ENCODE data around the gene CPSF7.
"Not testable (repeated sequence)": the region's sequence is repeated elsewhere in the genome, so short reads cannot be mapped to it uniquely, and the experiment has no call there.

CPSF7 gene

DNA sequence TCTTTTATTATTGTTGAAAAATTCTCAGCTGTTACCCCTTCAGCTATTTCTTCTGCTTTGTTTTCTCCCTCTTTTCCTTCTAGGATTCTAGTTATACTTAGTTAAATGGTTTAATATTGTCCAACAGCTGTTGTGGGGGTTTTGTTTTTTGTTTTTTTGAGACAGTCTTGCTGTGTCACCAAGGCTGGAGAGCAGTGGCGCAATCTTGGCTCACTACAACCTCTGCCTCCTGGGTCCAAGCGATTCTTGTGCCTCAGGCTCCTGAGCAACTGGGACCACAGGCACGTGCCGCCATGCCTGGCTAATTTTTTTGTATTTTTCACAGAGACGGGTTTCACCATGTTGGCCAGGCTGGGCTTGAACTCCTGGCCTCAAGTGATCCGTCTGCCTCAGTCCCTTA is 12.8 kb upstream of the CPSF7 start:
- TF ChIP-seq, protein P1, sequence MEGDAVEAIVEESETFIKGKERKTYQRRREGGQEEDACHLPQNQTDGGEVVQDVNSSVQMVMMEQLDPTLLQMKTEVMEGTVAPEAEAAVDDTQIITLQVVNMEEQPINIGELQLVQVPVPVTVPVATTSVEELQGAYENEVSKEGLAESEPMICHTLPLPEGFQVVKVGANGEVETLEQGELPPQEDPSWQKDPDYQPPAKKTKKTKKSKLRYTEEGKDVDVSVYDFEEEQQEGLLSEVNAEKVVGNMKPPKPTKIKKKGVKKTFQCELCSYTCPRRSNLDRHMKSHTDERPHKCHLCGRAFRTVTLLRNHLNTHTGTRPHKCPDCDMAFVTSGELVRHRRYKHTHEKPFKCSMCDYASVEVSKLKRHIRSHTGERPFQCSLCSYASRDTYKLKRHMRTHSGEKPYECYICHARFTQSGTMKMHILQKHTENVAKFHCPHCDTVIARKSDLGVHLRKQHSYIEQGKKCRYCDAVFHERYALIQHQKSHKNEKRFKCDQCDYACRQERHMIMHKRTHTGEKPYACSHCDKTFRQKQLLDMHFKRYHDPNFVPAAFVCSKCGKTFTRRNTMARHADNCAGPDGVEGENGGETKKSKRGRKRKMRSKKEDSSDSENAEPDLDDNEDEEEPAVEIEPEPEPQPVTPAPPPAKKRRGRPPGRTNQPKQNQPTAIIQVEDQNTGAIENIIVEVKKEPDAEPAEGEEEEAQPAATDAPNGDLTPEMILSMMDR (IDR thresholded peaks at IDR 0.05; ENCODE audit: low read length, missing control alignments), result no peak
- DNase-seq (ENCODE audit: low read depth), result peak; percentile 18
- no peak overlapping the region for H3K4me3 ChIP-seq (replicated peaks; ENCODE audit: low read depth, low read length)

DNA sequence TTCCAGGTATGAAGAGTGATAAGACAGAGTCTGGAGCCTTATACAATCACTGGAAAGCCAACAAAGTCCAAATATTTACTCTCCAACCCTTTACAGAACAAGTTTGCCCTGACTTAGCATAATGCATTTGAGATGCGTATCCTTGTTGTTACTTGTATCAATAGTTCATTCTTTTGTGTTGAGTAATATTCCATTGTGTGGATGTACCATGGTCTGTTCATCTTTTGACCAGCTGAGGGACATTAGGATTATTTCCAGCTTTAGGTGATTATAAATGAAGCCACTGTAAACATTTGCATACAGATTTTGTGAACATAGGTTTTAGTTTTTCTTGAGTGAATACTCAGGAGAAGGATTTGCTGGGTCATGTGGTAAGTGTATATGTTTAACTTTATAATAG is 9.8 kb upstream of the CPSF7 start:
- no peak overlapping the region for H3K4me3 ChIP-seq (replicated peaks; ENCODE audit: low read depth, low read length)
- no peak for DNase-seq (ENCODE audit: low read depth)
- TF ChIP-seq, protein P1 (IDR thresholded peaks at IDR 0.05; ENCODE audit: low read length, missing control alignments), result no peak

DNA sequence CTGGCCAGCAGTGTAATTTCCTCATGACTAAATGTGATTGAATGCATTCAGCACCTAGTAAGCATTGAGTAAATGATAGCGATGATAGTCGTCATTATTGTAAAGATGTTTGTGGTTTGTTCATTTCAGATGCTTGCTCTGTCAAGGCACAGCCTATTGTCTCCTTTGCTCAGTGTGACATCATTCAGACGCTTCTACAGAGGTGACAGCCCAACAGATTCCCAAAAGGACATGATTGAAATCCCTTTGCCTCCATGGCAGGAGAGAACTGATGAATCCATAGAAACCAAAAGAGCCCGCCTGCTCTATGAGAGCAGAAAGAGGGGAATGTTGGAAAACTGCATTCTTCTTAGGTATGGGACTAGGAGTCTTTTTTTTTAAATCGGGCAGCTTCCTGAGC is 7.7 kb upstream of the CPSF7 start:
- H3K4me3 ChIP-seq (replicated peaks; ENCODE audit: low read depth, low read length), result no peak overlapping the region
- DNase-seq (ENCODE audit: low read depth), result no peak

DNA sequence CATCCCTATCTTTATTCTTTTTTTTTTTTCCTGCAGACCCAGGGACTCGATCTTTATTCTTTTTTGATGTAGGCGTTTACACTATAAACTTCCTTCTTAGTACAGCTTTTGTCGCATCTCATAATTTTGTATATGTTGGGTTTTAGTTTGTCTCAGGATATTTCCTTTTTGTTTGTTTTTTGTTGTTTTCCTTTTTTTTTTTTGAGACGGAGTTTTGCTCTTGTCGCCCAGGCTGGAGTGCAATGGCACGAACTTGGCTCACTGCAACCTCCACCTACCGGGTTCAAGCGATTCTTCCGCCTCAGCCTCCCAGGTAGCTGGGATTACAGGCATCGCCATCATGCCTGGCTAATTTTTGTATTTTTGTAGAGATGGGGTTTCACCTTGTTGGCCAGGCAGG is 1.1 kb upstream of the CPSF7 start:
- peak overlapping the region; percentile 76 for H3K4me3 ChIP-seq (replicated peaks; ENCODE audit: low read depth, low read length)
- DNase-seq (ENCODE audit: low read depth), result not testable (repeated sequence)

More for the DNA sequence above, 7.7 kb upstream of the CPSF7 start:
- TF ChIP-seq, protein P1 (IDR thresholded peaks at IDR 0.05; ENCODE audit: low read length, missing control alignments), result no peak

DNA sequence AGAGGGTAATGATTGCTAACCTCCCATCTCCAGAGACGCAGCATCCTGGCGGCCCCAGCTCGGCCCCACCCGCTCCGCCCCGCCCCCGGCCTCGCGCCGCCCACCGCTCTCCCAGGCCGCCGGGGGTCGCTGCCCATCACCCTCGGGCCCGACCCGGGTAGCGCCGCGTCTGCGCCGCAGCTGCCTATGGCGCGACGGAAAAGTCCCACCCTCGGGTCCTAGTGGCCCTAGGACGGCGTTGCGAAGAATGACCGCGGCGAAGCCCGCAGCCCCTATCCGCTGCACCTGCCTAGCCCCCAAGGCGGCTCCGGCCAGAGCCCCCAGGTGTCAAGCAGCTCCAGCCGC is 457 bp downstream of the CPSF7 start:
- TF ChIP-seq, protein P1 (IDR thresholded peaks at IDR 0.05; ENCODE audit: low read length, missing control alignments), result no peak
- peak overlapping the region; percentile 76 for H3K4me3 ChIP-seq (replicated peaks; ENCODE audit: low read depth, low read length)
- peak; percentile 51 for DNase-seq (ENCODE audit: low read depth)

DNA sequence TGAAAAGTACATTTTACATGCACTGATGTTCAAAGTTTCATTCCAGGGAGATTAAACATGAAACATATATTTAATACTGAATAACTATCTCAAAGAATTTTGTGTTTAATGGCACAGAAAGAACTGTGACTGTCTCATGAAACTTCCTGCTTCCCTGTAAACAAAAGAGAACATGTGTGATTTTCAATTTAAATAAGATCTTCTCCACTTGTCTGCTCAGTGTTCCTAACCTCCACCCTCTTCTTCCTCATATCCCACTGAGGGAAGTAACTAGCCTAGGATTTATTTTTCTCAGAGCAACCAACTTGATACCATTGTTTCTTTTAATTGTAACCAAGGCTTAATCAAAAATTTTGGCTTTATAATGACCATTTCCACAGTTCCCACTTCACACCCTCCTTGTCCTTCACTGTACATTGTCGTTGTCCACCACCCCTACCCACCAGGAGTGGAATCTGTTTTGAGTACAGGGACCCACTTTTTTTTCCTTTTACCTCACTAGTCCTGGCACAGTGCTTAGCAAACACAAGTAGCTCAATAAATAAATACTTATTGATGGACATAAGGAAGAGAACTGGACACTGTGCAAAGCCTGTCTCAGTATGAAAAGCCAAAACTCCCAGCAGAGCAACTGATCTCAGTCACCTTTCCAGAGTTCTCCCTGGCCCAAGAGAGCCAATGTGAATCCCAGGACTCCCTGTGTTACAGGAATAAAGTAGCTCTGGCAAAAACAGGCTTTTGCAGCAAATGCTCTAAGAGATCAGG is 4.2 kb downstream of the CPSF7 start:
- no peak overlapping the region for H3K4me3 ChIP-seq (replicated peaks; ENCODE audit: low read depth, low read length)
- TF ChIP-seq, protein P1 (IDR thresholded peaks at IDR 0.05; ENCODE audit: low read length, missing control alignments), result no peak
- no peak for DNase-seq (ENCODE audit: low read depth)

DNA sequence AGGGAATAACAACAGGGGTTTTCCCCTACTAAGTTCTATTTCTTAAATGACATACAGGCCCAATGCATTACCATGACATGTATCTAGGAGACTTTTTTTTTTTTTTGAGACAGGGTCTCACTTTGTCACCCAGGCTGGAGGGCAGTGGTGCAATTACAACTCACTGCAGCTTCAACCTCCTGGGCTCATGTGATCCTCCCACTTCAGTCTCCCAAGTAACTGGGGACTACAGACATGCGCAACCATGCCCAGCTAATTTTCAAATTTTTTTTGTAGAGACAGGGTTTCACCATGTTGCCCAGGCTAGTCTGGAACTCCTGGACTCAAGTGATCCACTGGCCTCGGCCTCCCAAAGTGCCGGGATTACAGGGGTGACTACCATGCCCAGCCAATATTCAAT is 7.5 kb downstream of the CPSF7 start:
- TF ChIP-seq, protein P1 (IDR thresholded peaks at IDR 0.05; ENCODE audit: low read length, missing control alignments), result no peak
- no peak overlapping the region for H3K4me3 ChIP-seq (replicated peaks; ENCODE audit: low read depth, low read length)
- no peak for DNase-seq (ENCODE audit: low read depth)

Data from fibroblast of pulmonary artery (primary cell).